ENCODE measurements around the gene CCBE1. TPM values are rescaled to one million over a fixed set of nuclear protein-coding genes. Genes with fewer than 3 reads are reported as not detected.
A peak's percentile ranks its signal among the peaks of the same experiment; 100 is the strongest.
"Not testable (repeated sequence)": the region's sequence is repeated elsewhere in the genome, so short reads cannot be mapped to it uniquely, and the experiment has no call there.

CCBE1 gene
- not detected in 2 replicates for total RNA-seq

DNA sequence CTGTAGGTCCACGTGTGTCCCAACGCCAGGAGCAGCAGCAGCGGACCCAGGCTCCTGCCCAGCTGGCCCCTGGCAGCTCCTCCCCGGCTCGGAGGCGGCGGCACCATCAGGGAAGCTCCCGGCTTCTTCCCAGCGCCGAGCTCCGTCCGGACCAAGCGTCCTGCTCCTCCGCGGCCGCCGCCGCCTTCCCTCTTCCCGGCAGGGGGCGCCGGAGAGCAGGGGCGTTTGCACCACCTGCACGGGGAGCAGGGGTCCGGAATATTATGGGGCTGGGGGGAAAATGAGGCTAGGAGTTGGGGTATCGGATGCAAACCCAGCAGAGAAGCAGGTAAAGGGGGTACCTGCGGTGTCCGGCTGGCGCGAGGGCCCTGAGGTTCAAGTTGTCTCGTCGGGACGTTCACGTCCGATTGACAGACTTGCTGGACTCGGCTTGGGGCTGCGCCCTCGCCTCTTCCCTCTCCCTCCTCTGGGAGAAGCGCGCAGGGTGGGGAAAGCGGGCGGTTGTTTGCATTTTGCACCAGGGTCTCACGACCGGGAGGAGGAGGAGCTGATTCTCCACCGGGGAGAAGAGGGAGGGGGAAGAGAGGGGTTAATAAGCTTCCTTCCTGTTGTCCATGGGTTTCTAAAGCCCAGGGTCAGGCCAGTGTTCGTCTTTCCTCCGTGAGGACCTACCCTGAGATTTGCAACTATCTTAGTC is at the start of gene CCBE1:
CCBE1 (minus strand) TSS at position 188 of the 697 bp plus-strand sequence.
- DNase-seq: peak; percentile 86
- H3K27ac Mint-ChIP-seq: peak within 1 kb of the TSS; percentile 54
- no peaks in the 10 kb centered on the region for H3K9me3 Mint-ChIP-seq
- H3K4me3 Mint-ChIP-seq: peak within 1 kb of the TSS; percentile 69
- H3K27me3 Mint-ChIP-seq: peaks cover 67% of the 10 kb centered on the region
- peaks cover 9% of the 10 kb centered on the region for H3K4me1 Mint-ChIP-seq
- intact Hi-C loops (cut with micrococcal nuclease): loop anchor here (5.0 to 10.0 kb wide), 2 partner anchors 125 to 433 kb away; no protein-coding TSS in a partner anchor
- no peaks in the 10 kb centered on the region for H3K36me3 Mint-ChIP-seq (ENCODE audit: low read depth)

DNA sequence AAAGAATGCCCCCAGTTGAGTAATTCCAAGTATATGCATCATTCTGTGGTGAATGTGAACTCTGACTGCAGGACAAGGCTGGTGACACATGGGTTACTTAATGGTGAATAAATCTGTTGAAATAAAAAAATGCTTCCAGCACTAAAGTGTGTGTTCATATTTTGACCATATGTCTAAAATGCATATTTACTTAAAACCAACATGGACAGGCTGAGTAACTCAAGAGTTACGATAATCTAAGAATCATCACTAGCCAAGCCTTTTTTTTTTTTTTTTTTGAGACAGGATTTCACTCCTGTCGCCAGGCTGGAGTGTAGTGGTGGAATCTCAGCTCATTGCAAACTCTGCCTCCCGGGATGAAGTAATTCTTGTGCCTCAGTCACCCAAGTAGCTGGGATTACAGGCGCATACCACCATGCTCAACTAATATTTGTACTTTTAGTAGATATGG is 47.1 kb upstream of the CCBE1 start:
- H3K27me3 Mint-ChIP-seq: peaks cover 6% of the 10 kb centered on the region
- no peak for DNase-seq
- H3K9me3 Mint-ChIP-seq: no peaks in the 10 kb centered on the region
- intact Hi-C loops (cut with micrococcal nuclease): no loop called here
- no peaks in the 10 kb centered on the region for H3K4me1 Mint-ChIP-seq
- H3K4me3 Mint-ChIP-seq: no peak overlapping the region
- no peaks in the 10 kb centered on the region for H3K36me3 Mint-ChIP-seq (ENCODE audit: low read depth)
- H3K27ac Mint-ChIP-seq: no peak overlapping the region

DNA sequence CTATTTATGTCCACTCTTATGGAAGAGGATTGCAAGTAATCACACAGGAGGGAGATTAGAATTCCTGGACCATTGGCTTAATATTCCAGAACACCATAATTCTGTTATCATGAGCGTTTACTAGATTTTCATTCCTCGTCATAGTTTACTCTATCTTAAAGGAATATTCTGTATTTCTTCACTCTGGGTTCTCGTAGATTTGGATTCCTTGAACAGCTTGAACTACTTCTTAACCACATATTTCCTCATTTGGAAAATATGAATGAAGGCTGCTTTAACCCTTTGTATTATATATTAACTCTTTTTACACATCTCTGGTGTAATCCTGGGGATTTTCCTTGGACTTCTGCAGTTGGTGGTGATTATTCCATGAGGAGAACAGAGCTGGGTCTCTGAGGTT is 46.3 kb upstream of the CCBE1 start:
- no peaks in the 10 kb centered on the region for H3K9me3 Mint-ChIP-seq
- intact Hi-C loops (cut with micrococcal nuclease): no loop called here
- H3K27ac Mint-ChIP-seq: no peak overlapping the region
- no peaks in the 10 kb centered on the region for H3K36me3 Mint-ChIP-seq (ENCODE audit: low read depth)
- H3K4me1 Mint-ChIP-seq: no peaks in the 10 kb centered on the region
- H3K4me3 Mint-ChIP-seq: no peak overlapping the region
- no peak for DNase-seq
- peaks cover 5% of the 10 kb centered on the region for H3K27me3 Mint-ChIP-seq

DNA sequence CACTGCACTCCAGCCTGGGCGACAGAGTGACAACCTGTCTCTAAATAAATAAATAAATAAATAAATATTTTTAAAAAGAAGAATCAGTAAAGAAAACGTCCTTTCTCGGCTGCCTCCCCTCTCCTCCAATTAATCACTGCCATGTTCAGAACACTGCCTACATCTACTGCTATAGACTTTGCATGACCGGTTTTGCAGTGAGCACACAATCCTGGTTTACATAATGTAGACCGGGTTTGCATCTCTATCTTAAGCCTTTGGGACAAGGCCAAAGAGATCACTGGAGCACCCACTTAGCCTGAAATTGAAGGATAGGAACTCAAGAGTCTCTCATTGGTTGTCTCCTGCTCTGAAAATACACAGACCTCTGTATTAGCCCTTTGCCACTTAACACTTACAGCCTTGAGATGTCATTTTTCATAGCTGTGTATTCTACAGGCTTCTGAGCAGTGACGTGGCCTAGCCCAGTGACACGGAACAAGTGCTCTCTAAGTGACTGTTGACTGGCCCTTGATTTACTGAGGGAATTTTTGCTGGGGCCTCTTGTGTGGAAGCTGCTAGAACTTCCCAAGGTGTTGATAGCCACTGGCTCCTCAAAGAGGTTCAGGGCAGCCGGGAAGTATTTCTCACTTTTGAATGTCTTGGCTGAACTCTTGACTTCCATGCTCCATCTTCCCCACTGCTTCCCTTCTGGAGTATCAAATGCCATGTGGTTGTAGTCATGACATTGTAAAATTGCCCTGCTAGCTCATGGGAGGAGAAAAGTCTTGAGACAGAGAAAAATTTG is 45.3 kb upstream of the CCBE1 start:
- no peak for DNase-seq
- Mint-ChIP-seq H3K36me3 (ENCODE audit: low read depth) (no peaks in the 10 kb centered on the region), H3K27me3 (peaks cover 4% of the 10 kb centered on the region), H3K4me3 (no peak overlapping the region), H3K4me1 (no peaks in the 10 kb centered on the region), H3K27ac (no peak overlapping the region), H3K9me3 (no peaks in the 10 kb centered on the region)
- intact Hi-C loops (cut with micrococcal nuclease): no loop called here

DNA sequence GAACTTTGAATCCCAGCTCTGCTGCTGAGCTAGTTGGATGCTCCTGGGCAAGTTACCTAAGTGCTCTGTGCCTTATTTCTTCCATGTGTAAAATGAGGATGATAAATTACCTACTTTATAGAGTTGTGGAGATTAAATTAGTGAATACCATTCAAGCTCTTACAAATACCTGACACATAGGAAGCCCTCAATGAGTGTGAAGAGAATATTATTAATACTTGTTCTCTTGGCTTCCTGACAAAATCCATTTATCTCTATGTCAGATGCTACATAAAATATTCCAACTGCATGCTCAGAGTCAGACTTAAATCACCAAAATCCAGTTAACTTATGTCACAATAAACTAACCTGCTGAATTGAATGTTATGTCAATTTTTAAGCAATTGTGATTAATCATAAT is 42.9 kb upstream of the CCBE1 start:
- no peak overlapping the region for H3K4me3 Mint-ChIP-seq
- H3K36me3 Mint-ChIP-seq (ENCODE audit: low read depth): no peaks in the 10 kb centered on the region
- H3K9me3 Mint-ChIP-seq: no peaks in the 10 kb centered on the region
- no peaks in the 10 kb centered on the region for H3K4me1 Mint-ChIP-seq
- intact Hi-C loops (cut with micrococcal nuclease): no loop called here
- DNase-seq: no peak
- no peak overlapping the region for H3K27ac Mint-ChIP-seq
- H3K27me3 Mint-ChIP-seq: peaks cover 2% of the 10 kb centered on the region

DNA sequence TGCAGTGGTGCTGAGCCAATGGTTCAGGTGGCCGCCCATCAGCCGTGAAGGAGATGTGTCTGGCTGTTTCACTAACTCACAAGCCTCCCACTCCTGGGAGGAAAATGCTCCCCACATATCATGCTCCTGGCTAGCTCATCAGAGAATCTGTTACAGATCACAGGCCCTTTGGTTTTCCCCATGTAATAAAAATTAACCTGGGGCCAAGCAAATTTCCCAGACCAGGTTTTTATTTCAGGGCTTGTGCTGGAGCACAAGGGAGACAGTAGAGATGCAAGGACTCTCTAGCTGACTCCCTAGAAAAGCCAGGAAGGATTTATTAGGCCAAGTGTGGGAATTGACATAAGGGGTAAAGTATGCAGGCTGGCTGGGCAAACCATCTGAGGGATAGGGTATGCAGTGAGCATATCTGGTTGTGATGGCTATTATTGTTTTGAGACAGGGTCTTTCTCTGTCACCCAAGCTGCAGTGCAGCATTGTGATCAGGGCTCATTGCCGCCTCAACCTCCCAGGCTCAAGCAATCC is 40.6 kb upstream of the CCBE1 start:
- intact Hi-C loops (cut with micrococcal nuclease): no loop called here
- Mint-ChIP-seq H3K27ac (no peak overlapping the region), H3K36me3 (ENCODE audit: low read depth) (no peaks in the 10 kb centered on the region), H3K4me1 (no peaks in the 10 kb centered on the region), H3K4me3 (no peak overlapping the region), H3K27me3 (peaks cover 2% of the 10 kb centered on the region), H3K9me3 (no peaks in the 10 kb centered on the region)
- DNase-seq: no peak

DNA sequence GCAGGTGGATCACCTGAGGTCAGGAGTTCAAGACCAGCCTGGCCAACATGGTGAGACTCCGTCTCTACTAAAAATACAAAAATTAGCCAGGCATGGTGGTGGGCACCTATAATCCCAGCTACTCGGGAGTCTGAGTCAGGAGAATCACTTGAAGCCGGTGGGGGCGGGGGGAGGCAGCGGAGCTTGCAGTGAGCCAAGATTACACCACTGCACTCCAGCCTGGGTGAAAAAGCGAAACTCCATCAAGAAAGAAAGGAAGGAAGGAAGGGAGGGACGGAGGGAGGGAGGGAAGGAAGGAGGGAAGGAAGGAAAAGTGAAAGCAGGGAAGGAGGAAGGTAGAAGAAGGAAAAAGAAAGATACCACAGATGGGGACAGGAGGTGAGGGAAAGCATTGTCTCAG is 40.1 kb upstream of the CCBE1 start:
- H3K9me3 Mint-ChIP-seq; DNase-seq; H3K36me3 Mint-ChIP-seq (ENCODE audit: low read depth); H3K4me1 Mint-ChIP-seq; H3K27me3 Mint-ChIP-seq; H3K27ac Mint-ChIP-seq; intact Hi-C loops (cut with micrococcal nuclease); H3K4me3 Mint-ChIP-seq: not testable (repeated sequence)

DNA sequence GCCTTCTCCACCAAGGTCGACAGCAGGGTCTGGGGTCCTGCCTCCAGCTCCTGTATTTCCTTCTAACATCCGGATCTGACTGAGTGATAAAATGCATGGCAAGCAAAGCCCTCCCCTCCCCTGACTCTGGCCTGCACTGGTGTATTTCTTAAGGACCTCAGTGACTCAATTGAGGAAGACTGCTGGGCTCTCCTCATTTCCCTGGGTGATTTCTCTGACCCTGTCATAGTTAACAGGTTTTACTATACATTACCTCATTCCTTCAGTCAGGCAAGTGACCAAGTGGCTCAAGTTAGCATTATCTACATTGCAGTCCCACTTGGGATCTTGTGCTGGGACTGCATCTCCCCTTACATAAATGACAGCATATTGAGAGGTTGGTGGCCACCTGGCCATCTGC is 38.8 kb upstream of the CCBE1 start:
- intact Hi-C loops (cut with micrococcal nuclease): no loop called here
- peaks cover 4% of the 10 kb centered on the region for H3K27me3 Mint-ChIP-seq
- no peaks in the 10 kb centered on the region for H3K36me3 Mint-ChIP-seq (ENCODE audit: low read depth)
- H3K9me3 Mint-ChIP-seq: no peaks in the 10 kb centered on the region
- H3K4me3 Mint-ChIP-seq: no peak overlapping the region
- DNase-seq: no peak
- H3K27ac Mint-ChIP-seq: no peak overlapping the region
- no peaks in the 10 kb centered on the region for H3K4me1 Mint-ChIP-seq

DNA sequence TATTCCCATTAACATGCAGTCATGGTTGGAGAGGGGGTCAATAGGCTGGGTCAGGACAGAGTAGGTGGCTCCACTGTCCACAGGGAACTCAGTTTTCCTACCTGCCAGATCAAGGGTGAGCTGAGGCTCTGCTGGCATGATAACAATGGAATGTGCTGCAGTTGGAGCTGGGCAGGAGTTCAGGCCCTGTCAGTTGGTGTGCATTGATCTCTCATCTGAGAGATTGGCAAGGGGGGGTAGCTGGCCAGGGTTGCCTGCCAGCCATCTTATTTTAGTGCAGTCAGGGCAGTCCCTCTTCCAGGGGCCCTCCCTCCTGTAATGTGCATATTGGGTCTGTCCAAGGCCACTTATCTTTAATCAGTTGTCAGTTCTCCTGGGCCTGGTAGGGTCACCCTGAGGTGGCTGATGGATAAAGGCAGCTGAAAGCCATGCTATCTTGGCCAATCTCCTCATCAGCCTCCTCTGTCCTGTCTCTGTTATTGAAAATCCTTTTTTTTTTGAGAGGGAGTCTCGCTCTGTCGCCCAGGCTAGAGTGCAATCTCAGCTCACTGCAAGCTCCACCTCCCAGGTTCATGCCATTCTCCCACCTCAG is 38.1 kb upstream of the CCBE1 start:
- Mint-ChIP-seq H3K4me3 (no peak overlapping the region), H3K9me3 (no peaks in the 10 kb centered on the region), H3K36me3 (ENCODE audit: low read depth) (no peaks in the 10 kb centered on the region), H3K4me1 (no peaks in the 10 kb centered on the region), H3K27me3 (peaks cover 3% of the 10 kb centered on the region), H3K27ac (no peak overlapping the region)
- no peak for DNase-seq
- intact Hi-C loops (cut with micrococcal nuclease): no loop called here

DNA sequence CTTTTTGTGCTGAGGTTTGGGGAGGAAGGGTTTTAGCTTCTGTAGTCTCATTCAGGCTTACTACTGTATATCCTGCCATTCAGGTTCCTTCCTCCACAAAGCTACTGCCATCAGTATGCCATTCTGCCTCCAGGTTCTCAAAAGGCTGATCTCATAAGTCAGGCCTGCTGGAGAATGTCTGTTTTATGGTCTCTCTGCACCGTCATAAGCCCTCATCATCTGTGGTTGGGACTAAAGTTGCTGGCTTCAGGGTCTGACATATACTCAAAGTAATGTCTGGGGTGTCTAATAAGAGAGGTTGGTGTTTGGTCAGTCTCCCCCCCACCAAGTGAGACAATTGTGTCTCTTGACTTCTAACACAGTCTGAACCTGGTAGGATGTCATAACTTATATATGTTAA is 36.2 kb upstream of the CCBE1 start:
- Mint-ChIP-seq H3K4me1 (no peaks in the 10 kb centered on the region), H3K27ac (no peak overlapping the region), H3K27me3 (peaks cover 3% of the 10 kb centered on the region), H3K4me3 (no peak overlapping the region), H3K36me3 (ENCODE audit: low read depth) (no peaks in the 10 kb centered on the region), H3K9me3 (no peaks in the 10 kb centered on the region)
- intact Hi-C loops (cut with micrococcal nuclease): no loop called here
- no peak for DNase-seq

DNA sequence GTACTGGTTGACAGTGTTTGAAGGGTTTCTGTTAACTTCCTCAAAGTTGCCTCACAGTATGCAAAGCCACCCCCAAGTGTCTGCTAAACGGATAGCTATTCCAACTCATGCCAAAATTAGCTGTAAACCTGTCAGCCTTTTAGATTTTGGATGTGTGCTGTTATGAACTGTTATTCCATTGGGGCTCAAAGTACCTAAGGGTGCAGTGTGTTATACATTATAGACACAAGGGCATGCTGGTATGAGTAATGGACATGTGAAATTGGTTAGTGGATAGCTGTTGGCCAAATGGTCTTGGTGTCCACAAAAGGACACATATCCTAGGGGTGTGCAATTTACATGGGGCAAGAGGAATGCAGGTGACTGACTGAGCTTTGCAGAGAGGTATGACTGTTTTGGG is 33.7 kb upstream of the CCBE1 start:
- Mint-ChIP-seq H3K27ac (no peak overlapping the region), H3K4me1 (no peaks in the 10 kb centered on the region), H3K4me3 (no peak overlapping the region), H3K36me3 (ENCODE audit: low read depth) (no peaks in the 10 kb centered on the region), H3K9me3 (no peaks in the 10 kb centered on the region), H3K27me3 (peaks cover 3% of the 10 kb centered on the region)
- intact Hi-C loops (cut with micrococcal nuclease): no loop called here
- DNase-seq: no peak

DNA sequence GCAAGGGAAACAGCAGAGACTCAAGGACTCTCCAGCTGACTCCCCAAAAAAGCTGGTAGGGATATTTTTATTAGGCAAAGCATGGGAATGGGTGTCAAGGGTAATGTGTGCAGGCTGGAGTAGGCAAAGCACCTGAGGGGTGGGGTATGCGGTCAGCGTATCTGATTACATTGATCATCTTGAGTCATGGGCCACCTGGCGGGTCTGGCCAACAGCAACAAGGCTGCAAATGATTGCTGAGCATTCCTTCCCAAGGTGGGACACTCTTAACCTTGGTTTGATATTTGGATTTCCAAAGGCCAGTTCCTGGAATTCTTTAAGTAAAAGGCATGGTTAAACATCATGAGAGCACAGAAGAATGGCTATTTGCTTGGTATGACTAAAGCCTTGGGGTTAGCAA is 32.6 kb upstream of the CCBE1 start:
- H3K4me1 Mint-ChIP-seq: no peaks in the 10 kb centered on the region
- H3K36me3 Mint-ChIP-seq (ENCODE audit: low read depth): no peaks in the 10 kb centered on the region
- no peak overlapping the region for H3K27ac Mint-ChIP-seq
- H3K4me3 Mint-ChIP-seq: no peak overlapping the region
- peaks cover 3% of the 10 kb centered on the region for H3K27me3 Mint-ChIP-seq
- intact Hi-C loops (cut with micrococcal nuclease): no loop called here
- no peak for DNase-seq
- H3K9me3 Mint-ChIP-seq: no peaks in the 10 kb centered on the region

DNA sequence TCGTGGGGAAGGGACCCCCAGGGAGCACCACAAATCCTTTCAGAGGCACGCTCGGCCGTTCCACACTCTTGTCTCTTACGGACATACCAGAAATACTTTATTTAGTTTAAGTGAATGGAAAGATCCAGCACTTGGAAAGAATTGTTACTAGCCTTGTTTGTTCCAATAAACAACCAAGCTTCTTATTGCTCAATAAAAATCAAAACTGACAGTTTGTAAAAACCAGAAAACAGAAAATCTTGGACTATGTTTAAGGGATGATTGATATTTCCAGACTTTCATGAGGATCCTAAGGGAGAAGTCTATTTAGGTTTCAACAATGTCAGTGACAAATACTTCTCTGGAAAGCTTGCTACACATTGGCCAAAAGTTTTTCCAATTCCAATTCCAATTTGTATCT is 31.6 kb upstream of the CCBE1 start:
- Mint-ChIP-seq H3K36me3 (ENCODE audit: low read depth) (no peaks in the 10 kb centered on the region), H3K9me3 (no peaks in the 10 kb centered on the region), H3K27me3 (peaks cover 3% of the 10 kb centered on the region), H3K27ac (no peak overlapping the region), H3K4me1 (no peaks in the 10 kb centered on the region), H3K4me3 (no peak overlapping the region)
- DNase-seq: no peak
- intact Hi-C loops (cut with micrococcal nuclease): no loop called here

DNA sequence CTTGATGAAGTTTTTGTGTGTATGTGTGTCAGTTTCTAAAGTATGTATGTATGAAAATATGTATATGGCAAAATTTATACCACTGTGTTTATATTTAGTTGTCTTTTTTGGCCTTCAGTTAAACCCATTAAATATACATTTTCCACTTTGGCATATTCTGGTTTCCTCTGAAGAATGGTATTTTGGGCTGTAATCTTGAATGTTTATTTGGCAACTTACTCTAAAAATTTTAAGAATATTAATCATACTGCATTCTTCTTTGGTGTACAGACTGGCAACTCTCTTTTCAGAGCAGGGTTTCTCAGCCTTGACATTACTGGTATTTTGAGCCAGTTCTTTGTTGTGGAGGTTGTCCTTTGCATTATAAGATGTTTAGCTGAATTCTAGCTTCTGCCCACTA is 27.9 kb upstream of the CCBE1 start:
- no peaks in the 10 kb centered on the region for H3K4me1 Mint-ChIP-seq
- no peak for DNase-seq
- no peaks in the 10 kb centered on the region for H3K36me3 Mint-ChIP-seq (ENCODE audit: low read depth)
- no peaks in the 10 kb centered on the region for H3K27me3 Mint-ChIP-seq
- intact Hi-C loops (cut with micrococcal nuclease): no loop called here
- H3K27ac Mint-ChIP-seq: no peak overlapping the region
- no peaks in the 10 kb centered on the region for H3K9me3 Mint-ChIP-seq
- H3K4me3 Mint-ChIP-seq: no peak overlapping the region

Measured in activated CD4-positive, alpha-beta T cell treated with anti-CD3 and anti-CD28 coated beads, Interleukin-2, amount 10 ng/mL, durations not matched to agents 24 days and 14 days (primary cell).